GM19452 (cell line): ENCODE data around the gene SIPA1.

Experiments
- ATAC-seq: cut with Tn5 transposase; IDR thresholded peaks from one replicate; pipeline ENCODE4 v1.9.1; 2021; ENCODE audit not compliant: unreplicated experiment

Gene SIPA1

GRCh38 chr11:65700399-65700798 lies 62.5 kb downstream of the SIPA1 start:
- no peak for ATAC-seq
